Esophagus squamous epithelium (tissue), 4 donors: ENCODE data around the gene DUS1L.

ENCODE experiments used
- POLR2A ChIP-seq, 4 donors: fragments of 450-650 bp; IDR thresholded peaks; one replicate each; pipeline ENCODE4 v1.6.1; 2017; ENCODE audit warnings: antibody characterized with exemption in 4 of 4, mild to moderate bottlenecking in 4 of 4, moderate library complexity in 3 of 4
- TF ChIP-seq, protein P1 (sequence below), 6 experiments: fragments of 450-650 bp in 4 of 6; fragments of 200-600 bp in 2 of 6; sonication (generic) in 2 of 6; IDR thresholded peaks; one replicate each; pipeline ENCODE4 v1.5.1; 2016 to 2019; ENCODE audit warnings: antibody characterized with exemption in 6 of 6, mild to moderate bottlenecking in 4 of 6, moderate library complexity in 4 of 6

GRCh38 chr17:82060001-82060380 is 5.6 kb downstream of the DUS1L start:
- TF ChIP-seq, protein P1, sequence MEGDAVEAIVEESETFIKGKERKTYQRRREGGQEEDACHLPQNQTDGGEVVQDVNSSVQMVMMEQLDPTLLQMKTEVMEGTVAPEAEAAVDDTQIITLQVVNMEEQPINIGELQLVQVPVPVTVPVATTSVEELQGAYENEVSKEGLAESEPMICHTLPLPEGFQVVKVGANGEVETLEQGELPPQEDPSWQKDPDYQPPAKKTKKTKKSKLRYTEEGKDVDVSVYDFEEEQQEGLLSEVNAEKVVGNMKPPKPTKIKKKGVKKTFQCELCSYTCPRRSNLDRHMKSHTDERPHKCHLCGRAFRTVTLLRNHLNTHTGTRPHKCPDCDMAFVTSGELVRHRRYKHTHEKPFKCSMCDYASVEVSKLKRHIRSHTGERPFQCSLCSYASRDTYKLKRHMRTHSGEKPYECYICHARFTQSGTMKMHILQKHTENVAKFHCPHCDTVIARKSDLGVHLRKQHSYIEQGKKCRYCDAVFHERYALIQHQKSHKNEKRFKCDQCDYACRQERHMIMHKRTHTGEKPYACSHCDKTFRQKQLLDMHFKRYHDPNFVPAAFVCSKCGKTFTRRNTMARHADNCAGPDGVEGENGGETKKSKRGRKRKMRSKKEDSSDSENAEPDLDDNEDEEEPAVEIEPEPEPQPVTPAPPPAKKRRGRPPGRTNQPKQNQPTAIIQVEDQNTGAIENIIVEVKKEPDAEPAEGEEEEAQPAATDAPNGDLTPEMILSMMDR (IDR thresholded peaks at IDR 0.05): no peak
- no peak for TF ChIP-seq POLR2A (IDR thresholded peaks at IDR 0.05)
